Lung (tissue), 12 donors: Measurements from ENCODE around the gene PRKCSH. TPM values are rescaled to one million over a fixed set of nuclear protein-coding genes. Genes with fewer than 3 reads are reported as not detected.
A peak's percentile ranks its signal among the peaks of the same experiment; 100 is the strongest.

Experiments
- ATAC-seq: fragments of 200-7000 bp; cut with Tn5 transposase; one replicate; pipeline ENCODE4 v1.9.1; 2020; ENCODE audit warnings: moderate number of reproducible peaks; ENCODE audit not compliant: insufficient read depth, low FRiP score
- DNase-seq, 3 donors: peaks; one replicate each; pipeline ENCODE4 v3.0.0-alpha.2; 2013 to 2017
- H3K27ac ChIP-seq, 2 donors: one replicate each; pipeline ENCODE4 v1.5.1; 2013; ENCODE audit warnings: mild to moderate bottlenecking in 2 of 2, moderate library complexity in 2 of 2, control low read depth in 1 of 2, inconsistent platforms in 1 of 2, low read depth in 1 of 2, low read length in 1 of 2
- H3K27me3 ChIP-seq, 3 donors: one replicate each; pipeline ENCODE4 v1.5.1; 2013; ENCODE audit warnings: low read length in 2 of 3; ENCODE audit not compliant: control insufficient read depth in 3 of 3, insufficient read depth in 3 of 3
- H3K36me3 ChIP-seq, 4 donors: one replicate each; pipeline ENCODE4 v1.5.1; 2013; ENCODE audit warnings: low read length in 4 of 4, mild to moderate bottlenecking in 1 of 4, moderate library complexity in 1 of 4; ENCODE audit not compliant: control insufficient read depth in 4 of 4, insufficient read depth in 4 of 4
- H3K4me1 ChIP-seq, 5 donors: one replicate each; pipeline ENCODE4 v1.5.1; 2013; ENCODE audit warnings: low read length in 5 of 5, mild to moderate bottlenecking in 2 of 5, moderate library complexity in 1 of 5; ENCODE audit not compliant: control insufficient read depth in 5 of 5, insufficient read depth in 5 of 5
- H3K4me3 ChIP-seq: one replicate; pipeline ENCODE4 v1.5.1; 2013; ENCODE audit warnings: mild to moderate bottlenecking, control low read depth, moderate library complexity
- H3K9ac ChIP-seq, 2 donors: one replicate each; pipeline ENCODE4 v1.5.1; 2013; ENCODE audit warnings: low read length in 2 of 2, control low read depth in 1 of 2; ENCODE audit not compliant: insufficient read depth in 1 of 2
- H3K9me3 ChIP-seq, 4 donors: one replicate each; pipeline ENCODE4 v1.5.1; 2013; ENCODE audit warnings: low read length in 3 of 4, mild to moderate bottlenecking in 1 of 4, moderate library complexity in 1 of 4; ENCODE audit not compliant: control insufficient read depth in 4 of 4, insufficient read depth in 3 of 4
- CTCF ChIP-seq: IDR thresholded peaks from 2 replicates; pipeline ENCODE4 v1.5.1; 2012; ENCODE audit warnings: mild to moderate bottlenecking; ENCODE audit errors: control extremely low read depth, extremely low read depth
- WGBS, 2 donors: extraction: QIAGEN DNeasy Blood & Tissue Kit; methylation state at CpG; one replicate each; pipeline ENCODE4 v1.1.7; 2013; 5-methylcytosine and 5-hydroxymethylcytosine counted together
- polyA plus RNA-seq, 2 donors: library from polyadenylated mRNA; stranded (reverse); fragments of 200-250 nt; gene quantifications; one replicate each; pipeline ENCODE4 v1.2.1, GENCODE V29; 2013
- total RNA-seq, 2 donors: library from RNA; depleted of rRNA in 1 of 2; stranded (reverse); fragments of >200 nt in 1 of 2; gene quantifications; one replicate each; pipeline ENCODE4 v1.2.1, GENCODE V29; 2014 to 2021
- donor health status: control.
- donor health status: control.
- donor health status: Bipolar disorder and iron deficiency.
- donor health status: healthy.
- donor health status: DM: yes; HTN: yes; CAD: no.

Gene PRKCSH
- total and polyA plus RNA-seq, 4 donors = 115 to 315 (median 158) TPM

- no peak for TF ChIP-seq CTCF
- H3K9me3 ChIP-seq = peaks cover 0 to 2% (median 0%) of the 10 kb centered on the region in 4 donors
- H3K4me3 ChIP-seq = peak within 1 kb of the TSS; percentile 33
- WGBS, 2 donors = 2% methylated on average over 59 to 72 of the region's 72 CpGs
- peaks cover 0 to 46% (median 42%) of the 10 kb centered on the region in 3 donors for H3K27me3 ChIP-seq
- peak within 1 kb of the TSS in 1 of 2 donors; percentile 50 for H3K27ac ChIP-seq
- peaks cover 0 to 21% (median 10%) of the 10 kb centered on the region in 5 donors for H3K4me1 ChIP-seq
- peak; percentile 25 to 72 (median 70) for DNase-seq
- H3K36me3 ChIP-seq = no peaks in the 10 kb centered on the region
- ATAC-seq = peak; percentile 63
- no peak within 1 kb of the TSS for H3K9ac ChIP-seq
Observed at GRCh38 chr19:11418549-11419506, 16.6 kb upstream of the PRKCSH start, which contains the start of gene RGL3. Gene RGL3, minus strand, starts transcription at chr19:11419314. Its CDS starts 36 bp downstream, at chr19:11419278.

GRCh38 chr19:11420429-11421370 is 14.7 kb upstream of the PRKCSH start:
- no peaks in the 10 kb centered on the region for H3K36me3 ChIP-seq
- H3K9me3 ChIP-seq = peaks cover 0 to 4% (median 0%) of the 10 kb centered on the region in 4 donors
- ATAC-seq = no peak
- H3K9ac ChIP-seq = no peak overlapping the region
- no peak for TF ChIP-seq CTCF
- H3K27me3 ChIP-seq = peaks cover 0 to 54% (median 47%) of the 10 kb centered on the region in 3 donors
- no peak overlapping the region for H3K27ac ChIP-seq
- peak; percentile 50 to 68 (median 52) for DNase-seq
- H3K4me3 ChIP-seq = no peak overlapping the region
- 4 to 8% methylated on average over 40 to 46 of the region's 46 CpGs for WGBS, 2 donors
- peaks cover 0 to 21% (median 10%) of the 10 kb centered on the region in 5 donors for H3K4me1 ChIP-seq

- peak overlapping the region in 1 of 2 donors; percentile 71 for H3K27ac ChIP-seq
- 12 to 19% methylated on average over 35 to 36 of the region's 36 CpGs for WGBS, 2 donors
- no peak for ATAC-seq
Observed at GRCh38 chr19:11421371-11422098, 13.9 kb upstream of the PRKCSH start.

More at GRCh38 chr19:11421371-11422098, 13.9 kb upstream of the PRKCSH start:
- Histone ChIP-seq H3K4me3 (no peak overlapping the region), H3K27me3 (peaks cover 0 to 54% (median 47%) of the 10 kb centered on the region in 3 donors), H3K9me3 (peaks cover 0 to 4% (median 0%) of the 10 kb centered on the region in 4 donors), H3K4me1 (peaks cover 0 to 21% (median 10%) of the 10 kb centered on the region in 5 donors), H3K36me3 (no peaks in the 10 kb centered on the region), H3K9ac (no peak overlapping the region)
- no peak for DNase-seq
- TF ChIP-seq CTCF = no peak
